CD1c-positive myeloid dendritic cell (primary cell): ENCODE data around the gene OR10R2.

Source experiments
- DNase-seq: peaks from one replicate; pipeline ENCODE4 v3.0.0-alpha.2; 2016; ENCODE audit errors: extremely low spot score

Gene OR10R2

GRCh38 chr1:158471920-158472319 is at the start of gene OR10R2:
Gene OR10R2, plus strand, starts transcription at chr1:158472220. Its CDS starts 106 bp downstream, at chr1:158472326.
- no peak for DNase-seq

GRCh38 chr1:158425027-158425426 is 47.0 kb upstream of the OR10R2 start:
- DNase-seq: no peak

- no peak for DNase-seq
Observed at GRCh38 chr1:158426137-158426536, 45.9 kb upstream of the OR10R2 start, which contains the start of gene OR10K2. Gene OR10K2, minus strand, starts transcription at chr1:158426237. Its CDS starts 5,371 bp downstream, at chr1:158420866.

- peak; percentile 55 for DNase-seq
Observed at GRCh38 chr1:158430163-158430562, 41.9 kb upstream of the OR10R2 start.

GRCh38 chr1:158434741-158435140 is 37.3 kb upstream of the OR10R2 start:
- DNase-seq: peak; percentile 75

- DNase-seq: no peak
Observed at GRCh38 chr1:158445376-158445775, 26.6 kb upstream of the OR10R2 start.

- no peak for DNase-seq
Observed at GRCh38 chr1:158454537-158454936, 17.5 kb upstream of the OR10R2 start.

- DNase-seq: peak; percentile 26
Observed at GRCh38 chr1:158457246-158457645, 14.8 kb upstream of the OR10R2 start.

GRCh38 chr1:158458263-158458662 is 13.8 kb upstream of the OR10R2 start:
- no peak for DNase-seq

- DNase-seq: no peak
Observed at GRCh38 chr1:158461534-158461933, 10.5 kb upstream of the OR10R2 start, which contains the start of gene OR10K1. Gene OR10K1, plus strand, starts transcription at chr1:158461834. Its CDS starts 3,728 bp downstream, at chr1:158465562.

GRCh38 chr1:158485455-158485854 is 13.4 kb downstream of the OR10R2 start:
- DNase-seq: no peak

- no peak for DNase-seq
Observed at GRCh38 chr1:158491316-158491715, 19.3 kb downstream of the OR10R2 start.

GRCh38 chr1:158493054-158493453 is 21.0 kb downstream of the OR10R2 start:
- DNase-seq: no peak

GRCh38 chr1:158494796-158495195 is 22.8 kb downstream of the OR10R2 start:
- DNase-seq: no peak

GRCh38 chr1:158496374-158496773 is 24.4 kb downstream of the OR10R2 start:
- peak; percentile 59 for DNase-seq

GRCh38 chr1:158506369-158506987 is 34.5 kb downstream of the OR10R2 start:
- DNase-seq: peak; percentile 68

GRCh38 chr1:158507511-158507910 is 35.5 kb downstream of the OR10R2 start:
- no peak for DNase-seq

- DNase-seq: no peak
Observed at GRCh38 chr1:158509471-158510156, 37.6 kb downstream of the OR10R2 start.

GRCh38 chr1:158516966-158517365 is 44.9 kb downstream of the OR10R2 start:
- no peak for DNase-seq

GRCh38 chr1:158520021-158520420 is 48.0 kb downstream of the OR10R2 start:
- DNase-seq: no peak

- no peak for DNase-seq
Observed at GRCh38 chr1:158520955-158521665, 49.1 kb downstream of the OR10R2 start.

- no peak for DNase-seq
Observed at GRCh38 chr1:158521666-158522058, 49.6 kb downstream of the OR10R2 start.
